CD4-positive, alpha-beta T cell (primary cell): ENCODE data around the gene GSTM4. TPM values are rescaled to one million over a fixed set of nuclear protein-coding genes. Genes with fewer than 3 reads are reported as not detected.

Experiments used
- ATAC-seq: fragments of 200-7000 bp; cut with Tn5 transposase; one replicate; pipeline ENCODE4 v1.10.0; 2022; ENCODE audit warnings: mild to moderate bottlenecking; ENCODE audit not compliant: poor library complexity
- CTCF ChIA-PET: fragments of 350-600 bp; sonication (Branson Sonifier 250); formaldehyde crosslinking; loops from one replicate; lab custom pipeline; 2021; ENCODE audit warnings: antibody characterized with exemption, inconsistent platforms; lab: Charles Lee
- POLR2A ChIA-PET: fragments of 350-600 bp; sonication (Branson Sonifier 250); formaldehyde crosslinking; loops from one replicate; lab custom pipeline; 2021; ENCODE audit warnings: antibody characterized with exemption, inconsistent platforms; lab: Charles Lee
- DNase-seq, 14 experiments: peaks; one replicate each; pipeline ENCODE4 v3.0.0-alpha.2; 2013 to 2020; ENCODE audit warnings: mixed read lengths in 2 of 14
- H3K27ac ChIP-seq, 2 donors: one replicate each; pipeline versions ENCODE4 v1.5.1 to v1.7.0; 2013; ENCODE audit warnings: low read length in 2 of 2, low read depth in 1 of 2, mild to moderate bottlenecking in 1 of 2
- H3K27me3 ChIP-seq, 2 experiments: 1 replicate in 1 of 2; 2 replicates in 1 of 2; pipeline versions ENCODE4 v1.6.1 to v1.7.0; 2013; ENCODE audit warnings: low read length in 2 of 2, control low read depth in 1 of 2, mild to moderate bottlenecking in 1 of 2, moderate library complexity in 1 of 2; ENCODE audit not compliant: insufficient read depth in 2 of 2, control insufficient read depth in 1 of 2
- H3K36me3 ChIP-seq: one replicate; pipeline ENCODE4 v1.6.1; 2013; ENCODE audit warnings: low read length, control low read depth; ENCODE audit not compliant: insufficient read depth
- H3K4me1 ChIP-seq: one replicate; pipeline ENCODE4 v1.6.1; 2013; ENCODE audit warnings: low read length, control low read depth; ENCODE audit not compliant: insufficient read depth
- H3K4me3 ChIP-seq: one replicate; pipeline ENCODE4 v1.5.1; 2013; ENCODE audit warnings: mild to moderate bottlenecking, low read length, moderate library complexity
- H3K9me3 ChIP-seq, 2 experiments: 1 replicate in 1 of 2; 2 replicates in 1 of 2; pipeline versions ENCODE4 v1.6.1 to v1.7.0; 2013; ENCODE audit warnings: low read length in 2 of 2, mild to moderate bottlenecking in 2 of 2, control low read depth in 1 of 2, moderate library complexity in 1 of 2; ENCODE audit not compliant: control insufficient read depth in 1 of 2, insufficient read depth in 1 of 2
- H3K27ac Mint-ChIP-seq: one replicate; pipeline ENCODE4 v1.8.0; 2020; ENCODE audit warnings: mixed read lengths
- H3K27me3 Mint-ChIP-seq: one replicate; pipeline ENCODE4 v1.8.0; 2021; ENCODE audit warnings: mixed read lengths
- H3K36me3 Mint-ChIP-seq: one replicate; pipeline ENCODE4 v1.8.0; 2021; ENCODE audit warnings: low read depth, mixed read lengths
- H3K4me1 Mint-ChIP-seq: one replicate; pipeline ENCODE4 v1.8.0; 2021; ENCODE audit warnings: low read depth, mixed read lengths
- H3K4me3 Mint-ChIP-seq: one replicate; pipeline ENCODE4 v1.8.0; 2020; ENCODE audit warnings: mild to moderate bottlenecking, mixed read lengths
- H3K9me3 Mint-ChIP-seq: one replicate; pipeline ENCODE4 v1.8.0; 2020; ENCODE audit warnings: mixed read lengths
- CTCF ChIP-seq: fragments of 200-600 bp; IDR thresholded peaks from one replicate; pipeline ENCODE4 v1.8.0; 2022; ENCODE audit warnings: antibody characterized with exemption, mild to moderate bottlenecking
- intact Hi-C, 2 experiments: fragments of 100-400 bp; cut with DNase I in 1 of 2; cut with micrococcal nuclease in 1 of 2; formaldehyde crosslinking; loops; one replicate each; pipeline versions ENCODE4 v1.15.1 to v1.9.0; 2023 to 2025; cut with DNase I, micrococcal nuclease
- total RNA-seq, 174 experiments: library from RNA in 2 of 174; stranded (reverse) in 2 of 174; gene quantifications; one replicate each; pipeline ENCODE4 v1.2.3 and lab custom pipeline; 2021 to 2026

Gene GSTM4
- total RNA-seq, 2 experiments from 2014 or later: 17.7 to 20.7 TPM

- Mint-ChIP-seq H3K9me3 (no peaks in the 10 kb centered on the region), H3K4me1 (peaks cover 78% of the 10 kb centered on the region), H3K36me3 (peaks cover 4% of the 10 kb centered on the region), H3K27ac (peak within 1 kb of the TSS; percentile 89), H3K27me3 (no peaks in the 10 kb centered on the region), H3K4me3 (peak within 1 kb of the TSS; percentile 99)
- H3K4me1 ChIP-seq: peaks cover 80% of the 10 kb centered on the region
- peak within 1 kb of the TSS; percentile 85 to 95 for H3K27ac ChIP-seq
- H3K4me3 ChIP-seq: peak within 1 kb of the TSS; percentile 91
- ATAC-seq (peak; percentile 25), DNase-seq (peak; percentile 41 to 91 (median 60))
- CTCF ChIA-PET: interaction anchor here (0.9 to 2.4 kb wide), 4 partner anchors 20 to 365 kb away, joined by 3 to 10 read pairs (median 4); partner anchors contain the start of genes AHCYL1 and GNAI3
- TF ChIP-seq CTCF: no peak
- no peaks in the 10 kb centered on the region for H3K9me3 ChIP-seq
- POLR2A ChIA-PET: interaction anchor here (0.7 to 2.9 kb wide), 10 partner anchors 11 to 365 kb away, joined by 3 to 52 read pairs (median 6); partner anchors contain the start of genes AHCYL1, ATXN7L2, GNAI3 and GSTM1
- H3K36me3 ChIP-seq: no peaks in the 10 kb centered on the region
- H3K27me3 ChIP-seq: no peaks in the 10 kb centered on the region
- intact Hi-C loops: loop anchor here (5.0 to 10.0 kb wide), 5 partner anchors 127 to 405 kb away; partner anchors contain the start of genes ATXN7L2 (in 1 of the 2), CYB561D1 (in 1 of the 2), PSMA5 (in 1 of the 2) and PSRC1 (in 1 of the 2)
Measured at GRCh38 chr1:109619576-109620400, 36.1 kb upstream of the GSTM4 start, which contains the start of the genes AMPD2 and GNAT2. Gene AMPD2, plus strand, starts transcription at chr1:109619837. Its CDS starts 1,339 bp downstream, at chr1:109621176. Gene GNAT2, minus strand, starts transcription at chr1:109619616. Its CDS starts 6,746 bp downstream, at chr1:109612870.

GRCh38 chr1:109620401-109620791, 35.5 kb upstream of the GSTM4 start:
- Histone ChIP-seq H3K36me3 (peaks cover 4% of the 10 kb centered on the region), H3K9me3 (no peaks in the 10 kb centered on the region), H3K4me1 (peaks cover 84% of the 10 kb centered on the region), H3K4me3 (peak overlapping the region; percentile 91), H3K27me3 (no peaks in the 10 kb centered on the region), H3K27ac (peak overlapping the region; percentile 85 to 95)
- no peaks in the 10 kb centered on the region for H3K27me3 Mint-ChIP-seq
- H3K4me1 Mint-ChIP-seq: peaks cover 82% of the 10 kb centered on the region
- peak overlapping the region; percentile 99 for H3K4me3 Mint-ChIP-seq
- no peak for TF ChIP-seq CTCF
- CTCF ChIA-PET: interaction anchor here (1.1 to 2.4 kb wide), 3 partner anchors 20 to 364 kb away, joined by 4 to 10 read pairs (median 5); partner anchors contain the start of gene AHCYL1
- peak; percentile 2 for ATAC-seq
- peaks cover 4% of the 10 kb centered on the region for H3K36me3 Mint-ChIP-seq
- peak in 1 of 14 experiments; percentile 17 for DNase-seq
- H3K27ac Mint-ChIP-seq: peak overlapping the region; percentile 89
- intact Hi-C loops: loop anchor here (5.0 to 10.0 kb wide), 5 partner anchors 128 to 406 kb away; partner anchors contain the start of genes ATXN7L2 (in 1 of the 2), CYB561D1 (in 1 of the 2), PSMA5 (in 1 of the 2) and PSRC1 (in 1 of the 2)
- POLR2A ChIA-PET: interaction anchor here (0.7 to 2.9 kb wide), 8 partner anchors 12 to 364 kb away, joined by 3 to 52 read pairs (median 6); partner anchors contain the start of genes AHCYL1, GNAI3 and GSTM1
- H3K9me3 Mint-ChIP-seq: no peaks in the 10 kb centered on the region

GRCh38 chr1:109620841-109621286, 35.0 kb upstream of the GSTM4 start:
- H3K27me3 Mint-ChIP-seq: no peaks in the 10 kb centered on the region
- H3K9me3 Mint-ChIP-seq: no peaks in the 10 kb centered on the region
- intact Hi-C loops: loop anchor here (1.0 to 10.0 kb wide), 7 partner anchors 73 to 406 kb away; partner anchors contain the start of genes ATXN7L2 (in 1 of the 2), CYB561D1 (in 1 of the 2), GNAI3 (in 1 of the 2) and PSMA5 (in 1 of the 2)
- DNase-seq (peak; percentile 91 to 99 (median 97)), ATAC-seq (peak; percentile 86)
- ChIA-PET POLR2A (interaction anchor here (1.2 to 2.9 kb wide), 5 partner anchors 12 to 195 kb away, joined by 4 to 52 read pairs (median 7); partner anchors contain the start of gene GNAI3), CTCF (interaction anchor here (1.1 to 2.4 kb wide), 3 partner anchors 19 to 364 kb away, joined by 4 to 10 read pairs (median 5); partner anchors contain the start of gene AHCYL1)
- no peak for TF ChIP-seq CTCF
- peaks cover 7% of the 10 kb centered on the region for H3K36me3 ChIP-seq
- peaks cover 6% of the 10 kb centered on the region for H3K36me3 Mint-ChIP-seq
- H3K4me1 Mint-ChIP-seq: peaks cover 82% of the 10 kb centered on the region
- H3K27me3 ChIP-seq: no peaks in the 10 kb centered on the region
- peak overlapping the region; percentile 91 for H3K4me3 ChIP-seq
- peak overlapping the region; percentile 99 for H3K4me3 Mint-ChIP-seq
- no peaks in the 10 kb centered on the region for H3K9me3 ChIP-seq
- peaks cover 80% of the 10 kb centered on the region for H3K4me1 ChIP-seq
- peak overlapping the region; percentile 85 to 95 for H3K27ac ChIP-seq
- peak overlapping the region; percentile 89 for H3K27ac Mint-ChIP-seq
